Pancreas (tissue), 10 donors: ENCODE data around the gene PVALEF. TPM values are rescaled to one million over a fixed set of nuclear protein-coding genes. Genes with fewer than 3 reads are reported as not detected.
A peak's percentile ranks its signal among the peaks of the same experiment; 100 is the strongest.

ENCODE experiments used
- ATAC-seq, 4 donors: fragments of 200-7000 bp; cut with Tn5 transposase; one replicate each; pipeline versions ENCODE4 v1.8.0 to v1.9.1; 2020; ENCODE audit warnings: mild to moderate bottlenecking in 4 of 4, moderate library complexity in 4 of 4
- DNase-seq, 6 donors: peaks; one replicate each; pipeline ENCODE4 v3.0.0-alpha.2; 2020
- FAIRE-seq: peaks from 2 replicates; lab custom pipeline; 2012; peaks lifted over from hg19 to GRCh38; lab: Jason Lieb, UNC
- H3K27ac ChIP-seq, 4 donors: fragments of 200-600 bp; sonication (generic); 1 replicate in 3 of 4; 2 replicates in 1 of 4; pipeline versions ENCODE4 v1.5.0 to v1.8.0; 2020
- H3K27me3 ChIP-seq, 4 donors: fragments of 200-600 bp; one replicate each; pipeline ENCODE4 v1.8.0; 2021
- H3K36me3 ChIP-seq, 3 donors: fragments of 200-600 bp; sonication (generic) in 1 of 3; one replicate each; pipeline versions ENCODE4 v1.5.0 to v1.8.0; 2020 to 2021
- H3K4me1 ChIP-seq, 3 donors: fragments of 200-600 bp; one replicate each; pipeline ENCODE4 v1.8.0; 2021
- H3K4me3 ChIP-seq, 4 donors: fragments of 200-600 bp; sonication (generic) in 2 of 4; one replicate each; pipeline versions ENCODE4 v1.5.0 to v1.8.0; 2020 to 2021
- H3K9me3 ChIP-seq, 4 donors: fragments of 200-600 bp; one replicate each; pipeline ENCODE4 v1.8.0; 2021
- CTCF ChIP-seq, 4 donors: fragments of 200-600 bp; sonication (generic) in 3 of 4; IDR thresholded peaks; one replicate each; pipeline versions ENCODE4 v1.5.0 to v1.8.0; 2021; ENCODE audit warnings: antibody characterized with exemption in 4 of 4
- WGBS, 2 donors: extraction: QIAGEN DNeasy Blood & Tissue Kit; methylation state at CpG; one replicate each; pipeline ENCODE4 v1.1.7; 2013; 5-methylcytosine and 5-hydroxymethylcytosine counted together
- intact Hi-C, 3 donors: fragments of 100-400 bp; cut with DNase I; formaldehyde crosslinking; loops; one replicate each; pipeline versions ENCODE4 v1.11.1 to v1.14.2; 2022
- polyA plus RNA-seq, 2 donors: library from polyadenylated mRNA; stranded (reverse); fragments of 200-250 nt; gene quantifications; one replicate each; pipeline ENCODE4 v1.2.3, GENCODE V29; 2013
- total RNA-seq, 6 donors: library from RNA; stranded (reverse); fragmentation: NEBNext Ultra II Directional in 4 of 6; extraction: Animal tissue kit (Norgen Biotek cat#: 25700) in 4 of 6; gene quantifications; one replicate each; pipeline versions ENCODE4 v1.2.1 to v1.2.4, GENCODE V29; 2021 to 2023
- donor health status: healthy with polysubstance abuse.
- donor health status: DM: no; HTN: no; CAD: no; lungs with moderate emphysema.
- donor health status: DM: no; HTN: no; CAD: no.
- donor health status: control.
- donor health status: control.
- donor health status: Bipolar disorder and iron deficiency.
- donor health status: DM: yes; HTN: yes; CAD: no.
- donor health status: DM: no; HTN: no; CAD: no.
- donor health status: DM: no; HTN: no; CAD: no.
- donor health status: DM: yes; HTN: yes; CAD: no.

PVALEF gene
- total and polyA plus RNA-seq, 8 donors, result 0.11 to 0.51 (median 0.17) TPM; not detected in 2

GRCh38 chr17:81199482-81199830, 34.1 kb downstream of the PVALEF start:
- no peak for ATAC-seq
- Histone ChIP-seq H3K4me3 (no peak overlapping the region), H3K9me3 (no peaks in the 10 kb centered on the region), H3K27ac (no peak overlapping the region), H3K36me3 (no peaks in the 10 kb centered on the region), H3K27me3 (no peaks in the 10 kb centered on the region), H3K4me1 (no peaks in the 10 kb centered on the region)
- no peak for TF ChIP-seq CTCF (IDR thresholded peaks at IDR 0.05)
- intact Hi-C loops, result no loop called here
- peak in 1 of 6 donors; percentile 69 for DNase-seq
- 94 to 97% methylated on average over 18 of the region's 18 CpGs for WGBS, 2 donors
- no peak for FAIRE-seq

GRCh38 chr17:81200201-81200600, 34.9 kb downstream of the PVALEF start:
- FAIRE-seq (no peak), ATAC-seq (no peak), DNase-seq (peak in 1 of 6 donors; percentile 67)
- H3K4me3 ChIP-seq, result no peak overlapping the region
- H3K9me3 ChIP-seq, result no peaks in the 10 kb centered on the region
- no peaks in the 10 kb centered on the region for H3K4me1 ChIP-seq
- intact Hi-C loops, result loop anchor here in 1 of 3 donors (5.0 kb wide), 1 partner anchor 58 kb away; no protein-coding TSS in a partner anchor
- TF ChIP-seq CTCF (IDR thresholded peaks at IDR 0.05), result no peak
- 84 to 90% methylated on average over 18 of the region's 18 CpGs for WGBS, 2 donors
- H3K27ac ChIP-seq, result no peak overlapping the region
- no peaks in the 10 kb centered on the region for H3K27me3 ChIP-seq
- no peaks in the 10 kb centered on the region for H3K36me3 ChIP-seq

- Histone ChIP-seq H3K4me1 (no peaks in the 10 kb centered on the region), H3K36me3 (no peaks in the 10 kb centered on the region), H3K27ac (no peak overlapping the region), H3K27me3 (no peaks in the 10 kb centered on the region), H3K9me3 (no peaks in the 10 kb centered on the region), H3K4me3 (no peak overlapping the region)
- intact Hi-C loops, result loop anchor here in 1 of 3 donors (5.0 kb wide), 1 partner anchor 59 kb away; no protein-coding TSS in a partner anchor
- 45 to 50% methylated on average over 27 of the region's 27 CpGs for WGBS, 2 donors
- DNase-seq (peak in 5 of 6 donors; percentile 69 to 81 (median 77)), ATAC-seq (peak; percentile 94 to 99 (median 96)), FAIRE-seq (no peak)
- peak; percentile 60 to 73 (median 70) for TF ChIP-seq CTCF (IDR thresholded peaks at IDR 0.05)
These were observed 35.6 kb downstream of the PVALEF start for GRCh38 chr17:81200695-81201580.

- ATAC-seq (no peak), DNase-seq (peak in 1 of 6 donors; percentile 57), FAIRE-seq (no peak)
- 94 to 96% methylated on average over 10 of the region's 10 CpGs for WGBS, 2 donors
- Histone ChIP-seq H3K27ac (no peak overlapping the region), H3K36me3 (no peaks in the 10 kb centered on the region), H3K4me1 (no peaks in the 10 kb centered on the region), H3K9me3 (no peaks in the 10 kb centered on the region), H3K27me3 (no peaks in the 10 kb centered on the region), H3K4me3 (no peak overlapping the region)
- no peak for TF ChIP-seq CTCF (IDR thresholded peaks at IDR 0.05)
- intact Hi-C loops, result loop anchor here in 1 of 3 donors (5.0 kb wide), 1 partner anchor 60 kb away; no protein-coding TSS in a partner anchor
These were observed 37.0 kb downstream of the PVALEF start for GRCh38 chr17:81202318-81202717.
